HepG2 (cell line): ENCODE data around the gene CAMK2N2. TPM values are rescaled to one million over a fixed set of nuclear protein-coding genes. Genes with fewer than 3 reads are reported as not detected.

Source experiments
- ATF4 ChIP-seq, 2 experiments: fragments of 450-650 bp in 1 of 2; sonication (generic) in 1 of 2; formaldehyde crosslinking; IDR thresholded peaks; 2 replicates each; pipeline versions ENCODE4 v1.5.0 to v1.8.0; 2020 to 2022; ENCODE audit warnings: mild to moderate bottlenecking in 1 of 2, missing genetic modification reagents in 1 of 2
- CBX2 ChIP-seq, 2 experiments: fragments of 200-600 bp in 1 of 2; sonication (generic); formaldehyde crosslinking in 1 of 2; IDR thresholded peaks; 2 replicates each; pipeline versions ENCODE4 v1.7.0 to v1.8.1; 2018 to 2022; ENCODE audit warnings: low read depth in 2 of 2, low read length in 1 of 2, mild to moderate bottlenecking in 1 of 2, missing genetic modification reagents in 1 of 2
- DRAP1 ChIP-seq: IDR thresholded peaks from 2 replicates; pipeline ENCODE4 v1.6.1; 2016; ENCODE audit warnings: missing genetic modification reagents, missing compliant biosample characterization
- HNF4G ChIP-seq, 2 experiments: sonication (generic) in 1 of 2; formaldehyde crosslinking in 1 of 2; IDR thresholded peaks; 2 replicates each; pipeline versions ENCODE4 v1.4.0 to v1.6.1; 2011 to 2020; ENCODE audit warnings: borderline replicate concordance in 2 of 2, low read depth in 2 of 2, mild to moderate bottlenecking in 2 of 2, low read length in 1 of 2, missing genetic modification reagents in 1 of 2, moderate library complexity in 1 of 2
- KDM2A ChIP-seq: sonication (generic); formaldehyde crosslinking; IDR thresholded peaks from 2 replicates; pipeline ENCODE4 v1.4.0; 2020; ENCODE audit warnings: low read depth, missing genetic modification reagents, borderline replicate concordance
- KLF6 ChIP-seq: IDR thresholded peaks from 2 replicates; pipeline ENCODE4 v1.8.0; 2016; ENCODE audit warnings: missing biosample characterization, missing genetic modification reagents
- MAF1 ChIP-seq: sonication (generic); formaldehyde crosslinking; IDR thresholded peaks from 2 replicates; pipeline ENCODE4 v1.5.0; 2020; ENCODE audit warnings: missing genetic modification reagents, borderline replicate concordance
- MYC ChIP-seq: sonication (generic); formaldehyde crosslinking; IDR thresholded peaks from 2 replicates; pipeline ENCODE4 v1.9.0; 2021; ENCODE audit warnings: missing genetic modification reagents, borderline replicate concordance
- PHF5A ChIP-seq: IDR thresholded peaks from one replicate; pipeline ENCODE4 v1.6.1; 2018; ENCODE audit warnings: low read depth, missing genetic modification reagents; ENCODE audit not compliant: unreplicated experiment
- PRMT3 ChIP-seq: sonication (generic); formaldehyde crosslinking; IDR thresholded peaks from 2 replicates; pipeline ENCODE4 v1.8.1; 2022; ENCODE audit warnings: low read depth, mild to moderate bottlenecking, moderate library complexity, missing genetic modification reagents, borderline replicate concordance
- RXRA ChIP-seq: sonication (generic); formaldehyde crosslinking; IDR thresholded peaks from 2 replicates; pipeline ENCODE4 v1.5.1; 2020; ENCODE audit warnings: missing genetic modification reagents
- SCMH1 ChIP-seq: sonication (generic); formaldehyde crosslinking; IDR thresholded peaks from 2 replicates; pipeline ENCODE4 v1.9.0; 2021; ENCODE audit warnings: missing genetic modification reagents, mild to moderate bottlenecking, borderline replicate concordance
- SMARCE1 ChIP-seq: fragments of 450-650 bp; IDR thresholded peaks from 2 replicates; pipeline ENCODE4 v1.6.1; 2017; ENCODE audit warnings: borderline replicate concordance
- SRF ChIP-seq: IDR thresholded peaks from 2 replicates; pipeline ENCODE4 v1.6.1; 2011; ENCODE audit warnings: mild to moderate bottlenecking, low read depth, low read length, moderate library complexity
- ZMYM2 ChIP-seq: sonication (generic); formaldehyde crosslinking; IDR thresholded peaks from 2 replicates; pipeline ENCODE4 v1.8.0; 2022; ENCODE audit warnings: mild to moderate bottlenecking, missing genetic modification reagents
- ZNF124 ChIP-seq: sonication (generic); formaldehyde crosslinking; IDR thresholded peaks from 2 replicates; pipeline ENCODE4 v1.4.0; 2020; ENCODE audit warnings: missing genetic modification reagents
- ZNF232 ChIP-seq: sonication (generic); formaldehyde crosslinking; IDR thresholded peaks from 2 replicates; pipeline ENCODE4 v1.4.0; 2020; ENCODE audit warnings: missing genetic modification reagents, borderline replicate concordance
- ZNF234 ChIP-seq: sonication (generic); formaldehyde crosslinking; conservative IDR thresholded peaks from 2 replicates; pipeline ENCODE4 v1.5.1; 2020; ENCODE audit warnings: mild to moderate bottlenecking, missing genetic modification reagents
- ZNF251 ChIP-seq: sonication (generic); formaldehyde crosslinking; IDR thresholded peaks from 2 replicates; pipeline ENCODE4 v1.9.0; 2021; ENCODE audit warnings: mild to moderate bottlenecking, missing genetic modification reagents
- ZNF260 ChIP-seq: sonication (generic); formaldehyde crosslinking; IDR thresholded peaks from 2 replicates; pipeline ENCODE4 v1.4.0; 2020; ENCODE audit warnings: missing genetic modification reagents, low read depth, mild to moderate bottlenecking, borderline replicate concordance
- ZNF3 ChIP-seq: IDR thresholded peaks from 2 replicates; pipeline ENCODE4 v1.7.0; 2017; ENCODE audit warnings: inconsistent platforms
- ZNF557 ChIP-seq: sonication (generic); formaldehyde crosslinking; IDR thresholded peaks from 2 replicates; pipeline ENCODE4 v1.4.0; 2020; ENCODE audit warnings: missing genetic modification reagents
- ZNF589 ChIP-seq: sonication (generic); formaldehyde crosslinking; conservative IDR thresholded peaks from 2 replicates; pipeline ENCODE4 v1.8.0; 2022; ENCODE audit warnings: mild to moderate bottlenecking, moderate library complexity, missing genetic modification reagents
- ZNF75D ChIP-seq: sonication (generic); formaldehyde crosslinking; IDR thresholded peaks from 2 replicates; pipeline ENCODE4 v1.8.1; 2023; ENCODE audit warnings: missing genetic modification reagents, mild to moderate bottlenecking, borderline replicate concordance
- polyA plus RNA-seq, 8 experiments: library from polyadenylated mRNA; depleted of rRNA in 3 of 8; stranded (reverse) in 7 of 8; unstranded in 1 of 8; fragments of >200 nt; fragmentation: Illumina TruSeq in 4 of 8; extraction: Trizol in 4 of 8; gene quantifications; 2 replicates each; pipeline versions ENCODE4 v1.2.1 to v1.2.3, GENCODE V29; 2011 to 2016; ENCODE audit warnings: low read depth in 4 of 8, missing spikeins in 1 of 8, mixed read lengths in 1 of 8; ENCODE audit not compliant: insufficient read depth in 1 of 8
- total RNA-seq, 5 experiments: library from RNA; depleted of rRNA; stranded (reverse); fragments of >200 nt; fragmentation: Illumina TruSeq; extraction: Trizol; gene quantifications; 2 replicates each; pipeline ENCODE4 v1.2.3, GENCODE V29; 2016; ENCODE audit warnings: low read depth in 1 of 5
- TF ChIP-seq, protein P1 (sequence below): sonication (generic); formaldehyde crosslinking; IDR thresholded peaks from 2 replicates; pipeline ENCODE4 v1.8.0; 2022; ENCODE audit warnings: mild to moderate bottlenecking, missing genetic modification reagents, moderate library complexity
- TF ChIP-seq, protein P2 (sequence below): sonication (generic); formaldehyde crosslinking; conservative IDR thresholded peaks from 2 replicates; pipeline ENCODE4 v1.4.0; 2020; ENCODE audit warnings: missing genetic modification reagents

CAMK2N2 gene
- total and polyA plus RNA-seq, 2 of the 13 experiments (the other 11 are each of a cell fraction or from before 2014, with no cell fraction given), result 0.12 to 0.27 TPM

DNA sequence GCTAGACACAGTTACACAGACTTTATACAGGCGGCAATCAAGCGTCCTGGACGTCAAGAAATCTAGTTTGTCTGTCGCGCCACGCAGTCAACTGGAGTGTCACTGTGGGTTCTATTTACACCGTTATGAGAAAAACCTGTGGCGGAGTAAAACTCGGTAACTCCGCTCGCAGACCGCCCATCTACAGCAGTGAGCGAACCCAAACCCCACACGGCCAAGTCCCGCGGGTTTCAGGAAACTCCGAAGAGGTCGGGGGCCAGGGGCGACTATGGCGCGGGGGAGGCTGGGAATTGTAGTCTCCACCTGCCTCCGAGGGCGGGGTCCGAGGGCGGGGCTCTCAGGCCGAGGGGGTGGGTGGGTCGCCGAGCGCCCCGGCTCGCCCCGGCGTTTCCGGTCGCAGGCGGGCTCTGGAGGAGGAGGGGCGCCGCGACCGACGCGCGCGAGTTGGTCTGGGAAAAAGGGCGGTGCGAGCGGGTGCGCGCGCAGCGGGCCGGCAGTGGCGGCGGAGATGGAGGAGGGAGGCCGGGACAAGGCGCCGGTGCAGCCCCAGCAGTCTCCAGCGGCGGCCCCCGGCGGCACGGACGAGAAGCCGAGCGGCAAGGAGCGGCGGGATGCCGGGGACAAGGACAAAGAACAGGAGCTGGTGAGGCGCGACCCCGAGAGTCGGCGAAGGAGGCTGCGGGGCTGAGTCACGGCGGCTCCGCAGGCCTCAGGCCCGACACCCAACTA is 37.6 kb upstream of the CAMK2N2 start, which contains the start of gene PSMD2 (continued):
- TF ChIP-seq HNF4G (IDR thresholded peaks at IDR 0.05; ENCODE audit: borderline replicate concordance, low read depth, low read length), result no peak
- TF ChIP-seq HNF4G (CRISPR knock-in tag; IDR thresholded peaks at IDR 0.05; ENCODE audit: borderline replicate concordance, low read depth), result no peak
- TF ChIP-seq, protein P1, sequence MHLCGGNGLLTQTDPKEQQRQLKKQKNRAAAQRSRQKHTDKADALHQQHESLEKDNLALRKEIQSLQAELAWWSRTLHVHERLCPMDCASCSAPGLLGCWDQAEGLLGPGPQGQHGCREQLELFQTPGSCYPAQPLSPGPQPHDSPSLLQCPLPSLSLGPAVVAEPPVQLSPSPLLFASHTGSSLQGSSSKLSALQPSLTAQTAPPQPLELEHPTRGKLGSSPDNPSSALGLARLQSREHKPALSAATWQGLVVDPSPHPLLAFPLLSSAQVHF (CRISPR knock-in tag), result no peak
- TF ChIP-seq ZNF124 (CRISPR knock-in tag), result no peak
- no peak; the same call in 1 of the 2 replicates for TF ChIP-seq RXRA (CRISPR knock-in tag)
- TF ChIP-seq, protein P2, sequence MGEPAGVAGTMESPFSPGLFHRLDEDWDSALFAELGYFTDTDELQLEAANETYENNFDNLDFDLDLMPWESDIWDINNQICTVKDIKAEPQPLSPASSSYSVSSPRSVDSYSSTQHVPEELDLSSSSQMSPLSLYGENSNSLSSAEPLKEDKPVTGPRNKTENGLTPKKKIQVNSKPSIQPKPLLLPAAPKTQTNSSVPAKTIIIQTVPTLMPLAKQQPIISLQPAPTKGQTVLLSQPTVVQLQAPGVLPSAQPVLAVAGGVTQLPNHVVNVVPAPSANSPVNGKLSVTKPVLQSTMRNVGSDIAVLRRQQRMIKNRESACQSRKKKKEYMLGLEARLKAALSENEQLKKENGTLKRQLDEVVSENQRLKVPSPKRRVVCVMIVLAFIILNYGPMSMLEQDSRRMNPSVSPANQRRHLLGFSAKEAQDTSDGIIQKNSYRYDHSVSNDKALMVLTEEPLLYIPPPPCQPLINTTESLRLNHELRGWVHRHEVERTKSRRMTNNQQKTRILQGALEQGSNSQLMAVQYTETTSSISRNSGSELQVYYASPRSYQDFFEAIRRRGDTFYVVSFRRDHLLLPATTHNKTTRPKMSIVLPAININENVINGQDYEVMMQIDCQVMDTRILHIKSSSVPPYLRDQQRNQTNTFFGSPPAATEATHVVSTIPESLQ (CRISPR knock-in tag), result 0 out of 2 replicates have a peak, but pooled peaks have one; percentile 80
- no peak for TF ChIP-seq PHF5A (CRISPR knock-in tag)
- no peak; the same call in 1 of the 2 replicates for TF ChIP-seq MYC (CRISPR knock-in tag)
- TF ChIP-seq ZNF557 (CRISPR knock-in tag), result no peak
- TF ChIP-seq SMARCE1, result no peak
- no peak for TF ChIP-seq ZNF589 (CRISPR knock-in tag)
- TF ChIP-seq SCMH1, result no peak
- TF ChIP-seq ZNF3 (CRISPR knock-in tag), result no peak
- TF ChIP-seq KDM2A (CRISPR knock-in tag), result no peak
- TF ChIP-seq ZNF232 (CRISPR knock-in tag), result no peak; the same call in 1 of the 2 replicates
- TF ChIP-seq ZNF75D (CRISPR knock-in tag), result peak; percentile 53; the same call in 1 of the 2 replicates
- 0 out of 2 replicates have a peak, but pooled peaks have one; percentile 38 for TF ChIP-seq MAF1 (CRISPR knock-in tag)
- TF ChIP-seq ZNF251 (CRISPR knock-in tag), result no peak
- no peak for TF ChIP-seq PRMT3 (CRISPR knock-in tag)
- no peak for TF ChIP-seq ZMYM2 (CRISPR knock-in tag)
- TF ChIP-seq ZNF234, result no peak; the same call in 1 of the 2 replicates
- TF ChIP-seq ATF4 (CRISPR knock-in tag; IDR thresholded peaks at IDR 0.05), result no peak; a peak in 1 of 4 replicates
- TF ChIP-seq KLF6 (CRISPR knock-in tag), result no peak
- peak; percentile 58; the same call in 1 of the 2 replicates for TF ChIP-seq DRAP1
- no peak for TF ChIP-seq SRF
- no peak for TF ChIP-seq ZNF260 (CRISPR knock-in tag)
- TF ChIP-seq CBX2 (IDR thresholded peaks at IDR 0.05; ENCODE audit: low read depth, low read length), result no peak
- no peak for TF ChIP-seq CBX2 (CRISPR knock-in tag; IDR thresholded peaks at IDR 0.05; ENCODE audit: low read depth)
